Pancreas (tissue), 10 donors: ENCODE measurements around the gene SIAH3. TPM values are rescaled to one million over a fixed set of nuclear protein-coding genes. Genes with fewer than 3 reads are reported as not detected.
"Not testable (repeated sequence)": the region's sequence is repeated elsewhere in the genome, so short reads cannot be mapped to it uniquely, and the experiment has no call there.

Source experiments
- ATAC-seq, 4 donors: fragments of 200-7000 bp; cut with Tn5 transposase; one replicate each; pipeline versions ENCODE4 v1.8.0 to v1.9.1; 2020; ENCODE audit warnings: mild to moderate bottlenecking in 4 of 4, moderate library complexity in 4 of 4
- DNase-seq, 6 donors: peaks; one replicate each; pipeline ENCODE4 v3.0.0-alpha.2; 2020
- FAIRE-seq: peaks from 2 replicates; lab custom pipeline; 2012; peaks lifted over from hg19 to GRCh38; lab: Jason Lieb, UNC
- H3K27ac ChIP-seq, 4 donors: fragments of 200-600 bp; sonication (generic); 1 replicate in 3 of 4; 2 replicates in 1 of 4; pipeline versions ENCODE4 v1.5.0 to v1.8.0; 2020
- H3K27me3 ChIP-seq, 4 donors: fragments of 200-600 bp; one replicate each; pipeline ENCODE4 v1.8.0; 2021
- H3K36me3 ChIP-seq, 3 donors: fragments of 200-600 bp; sonication (generic) in 1 of 3; one replicate each; pipeline versions ENCODE4 v1.5.0 to v1.8.0; 2020 to 2021
- H3K4me1 ChIP-seq, 3 donors: fragments of 200-600 bp; one replicate each; pipeline ENCODE4 v1.8.0; 2021
- H3K4me3 ChIP-seq, 4 donors: fragments of 200-600 bp; sonication (generic) in 2 of 4; one replicate each; pipeline versions ENCODE4 v1.5.0 to v1.8.0; 2020 to 2021
- H3K9me3 ChIP-seq, 4 donors: fragments of 200-600 bp; one replicate each; pipeline ENCODE4 v1.8.0; 2021
- CTCF ChIP-seq, 4 donors: fragments of 200-600 bp; sonication (generic) in 3 of 4; IDR thresholded peaks; one replicate each; pipeline versions ENCODE4 v1.5.0 to v1.8.0; 2021; ENCODE audit warnings: antibody characterized with exemption in 4 of 4
- WGBS, 2 donors: extraction: QIAGEN DNeasy Blood & Tissue Kit; methylation state at CpG; one replicate each; pipeline ENCODE4 v1.1.7; 2013; 5-methylcytosine and 5-hydroxymethylcytosine counted together
- intact Hi-C, 3 donors: fragments of 100-400 bp; cut with DNase I; formaldehyde crosslinking; loops; one replicate each; pipeline versions ENCODE4 v1.11.1 to v1.14.2; 2022
- polyA plus RNA-seq, 2 donors: library from polyadenylated mRNA; stranded (reverse); fragments of 200-250 nt; gene quantifications; one replicate each; pipeline ENCODE4 v1.2.3, GENCODE V29; 2013
- total RNA-seq, 6 donors: library from RNA; stranded (reverse); fragmentation: NEBNext Ultra II Directional in 4 of 6; extraction: Animal tissue kit (Norgen Biotek cat#: 25700) in 4 of 6; gene quantifications; one replicate each; pipeline versions ENCODE4 v1.2.1 to v1.2.4, GENCODE V29; 2021 to 2023
- donor health status: healthy with polysubstance abuse.
- donor health status: DM: no; HTN: no; CAD: no; lungs with moderate emphysema.
- donor health status: DM: no; HTN: no; CAD: no.
- donor health status: control.
- donor health status: control.
- donor health status: Bipolar disorder and iron deficiency.
- donor health status: DM: yes; HTN: yes; CAD: no.
- donor health status: DM: no; HTN: no; CAD: no.
- donor health status: DM: no; HTN: no; CAD: no.
- donor health status: DM: yes; HTN: yes; CAD: no.

The SIAH3 gene
- total and polyA plus RNA-seq, 8 donors: 0.03 TPM; not detected in 7

GRCh38 chr13:45770886-45771285, 80.7 kb downstream of the SIAH3 start:
- no peak for FAIRE-seq

DNA sequence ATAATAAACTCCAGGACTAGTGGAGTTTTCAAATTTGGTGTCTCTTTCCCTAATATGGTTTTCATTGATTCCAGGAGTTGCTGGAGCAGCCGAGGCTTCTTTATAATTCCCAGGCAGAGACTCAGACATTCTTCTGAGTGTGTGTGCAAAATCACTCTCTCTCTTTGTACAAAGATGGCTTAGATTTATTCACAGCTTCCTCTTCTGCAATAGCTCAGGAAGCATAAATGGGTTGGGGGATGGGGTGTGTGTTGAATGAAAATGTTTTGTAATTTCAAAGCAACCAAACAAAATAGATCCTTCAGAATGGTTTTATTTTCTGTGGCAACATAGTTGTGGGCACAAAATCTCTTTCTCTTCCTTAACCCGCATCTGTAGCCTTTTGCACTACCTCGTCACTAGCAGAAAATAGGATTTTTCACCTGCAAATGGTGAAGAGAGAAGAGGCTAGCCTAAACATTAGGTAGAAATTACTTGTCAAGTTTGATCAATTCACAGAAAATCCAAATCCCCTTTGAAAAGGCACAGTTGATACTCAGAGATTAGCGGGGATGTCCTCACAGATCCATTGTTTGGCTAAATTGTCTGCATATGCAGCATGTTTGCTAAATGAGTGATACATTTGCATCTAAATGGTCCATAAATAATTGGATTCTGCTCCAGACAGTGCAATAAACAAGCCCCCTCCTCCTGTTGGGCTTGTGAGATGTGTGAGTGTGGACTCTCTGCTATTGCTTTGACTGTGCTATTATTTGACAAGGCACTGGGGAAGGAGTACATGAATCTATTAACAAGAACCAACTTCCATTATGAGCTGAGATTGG, 82.7 kb downstream of the SIAH3 start:
- WGBS, 2 donors: 70 to 83% methylated on average over 4 of the region's 4 CpGs
- Histone ChIP-seq H3K9me3 (no peaks in the 10 kb centered on the region), H3K27ac (no peak overlapping the region), H3K4me1 (no peaks in the 10 kb centered on the region), H3K36me3 (no peaks in the 10 kb centered on the region), H3K4me3 (no peak overlapping the region), H3K27me3 (no peaks in the 10 kb centered on the region)
- ATAC-seq: no peak
- FAIRE-seq: no peak
- no peak for DNase-seq
- intact Hi-C loops: no loop called here
- TF ChIP-seq CTCF (IDR thresholded peaks at IDR 0.05): no peak

More at GRCh38 chr13:45770886-45771285, 80.7 kb downstream of the SIAH3 start:
- Histone ChIP-seq H3K4me1 (no peaks in the 10 kb centered on the region), H3K9me3 (no peaks in the 10 kb centered on the region), H3K36me3 (no peaks in the 10 kb centered on the region), H3K27me3 (no peaks in the 10 kb centered on the region), H3K27ac (no peak overlapping the region), H3K4me3 (no peak overlapping the region)
- intact Hi-C loops: no loop called here
- no peak for DNase-seq
- TF ChIP-seq CTCF (IDR thresholded peaks at IDR 0.05): no peak
- ATAC-seq: no peak
- 77 to 83% methylated on average over 2 of the region's 2 CpGs for WGBS, 2 donors

- intact Hi-C loops: no loop called here
- Histone ChIP-seq H3K9me3 (no peaks in the 10 kb centered on the region), H3K36me3 (no peaks in the 10 kb centered on the region), H3K27ac (no peak overlapping the region), H3K4me3 (no peak overlapping the region), H3K4me1 (no peaks in the 10 kb centered on the region), H3K27me3 (no peaks in the 10 kb centered on the region)
- 70 to 79% methylated on average over 4 of the region's 4 CpGs for WGBS, 2 donors
- no peak for FAIRE-seq
- TF ChIP-seq CTCF (IDR thresholded peaks at IDR 0.05): no peak
- DNase-seq: no peak
- no peak for ATAC-seq
Measured at GRCh38 chr13:45765464-45765863, 86.1 kb downstream of the SIAH3 start.

DNA sequence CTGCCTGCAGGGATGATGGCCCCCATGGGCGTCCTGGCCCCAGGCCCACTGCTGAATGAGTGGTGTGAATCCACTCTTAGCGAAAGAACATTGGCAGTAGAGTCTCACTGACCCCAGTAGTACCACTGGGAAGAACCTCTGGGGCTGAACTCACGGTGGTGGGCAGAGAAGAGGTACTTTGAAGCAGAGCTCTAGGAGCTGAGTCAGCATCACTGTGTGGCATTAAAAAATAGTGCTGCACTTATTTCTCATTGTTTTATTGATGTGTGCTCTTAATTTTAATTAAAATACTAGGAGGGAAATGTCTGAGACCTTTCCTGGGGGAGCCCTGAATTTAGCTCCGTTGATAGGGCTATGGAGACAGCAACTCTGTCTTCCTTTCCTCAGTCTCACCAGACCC, 88.1 kb downstream of the SIAH3 start:
- no peak for TF ChIP-seq CTCF (IDR thresholded peaks at IDR 0.05)
- no peak for ATAC-seq
- no peaks in the 10 kb centered on the region for H3K4me1 ChIP-seq
- no peak overlapping the region for H3K4me3 ChIP-seq
- no peak overlapping the region for H3K27ac ChIP-seq
- DNase-seq: no peak
- no peaks in the 10 kb centered on the region for H3K9me3 ChIP-seq
- no peaks in the 10 kb centered on the region for H3K36me3 ChIP-seq
- H3K27me3 ChIP-seq: no peaks in the 10 kb centered on the region
- WGBS, 2 donors: 68 to 82% methylated on average over 4 of the region's 4 CpGs
- intact Hi-C loops: no loop called here
- no peak for FAIRE-seq

GRCh38 chr13:45757589-45757988, 94.0 kb downstream of the SIAH3 start:
- H3K4me3 ChIP-seq, DNase-seq, H3K4me1 ChIP-seq, FAIRE-seq, H3K27me3 ChIP-seq, H3K36me3 ChIP-seq, H3K27ac ChIP-seq, ATAC-seq, intact Hi-C loops, H3K9me3 ChIP-seq: not testable (repeated sequence)
- WGBS, 2 donors: 62% methylated on average over 3 of the region's 3 CpGs

DNA sequence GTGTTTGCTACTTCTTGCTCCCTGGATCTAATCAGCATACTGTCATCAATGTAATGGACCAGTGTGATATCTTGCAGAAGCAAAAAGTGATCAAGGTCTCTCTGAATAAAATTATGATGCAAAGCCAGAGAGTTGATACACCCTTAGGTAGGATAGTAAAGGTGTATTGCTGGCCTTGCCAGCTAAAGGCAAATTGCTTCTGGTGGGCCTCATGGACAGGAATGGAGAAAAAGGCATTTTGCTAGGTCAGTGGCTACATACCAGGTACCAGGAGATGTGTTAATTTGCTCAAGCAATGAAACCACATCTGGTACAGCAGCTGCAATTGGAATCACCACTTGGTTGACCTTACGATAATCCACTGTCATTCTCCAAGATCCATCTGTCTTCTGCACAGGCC, 95.1 kb downstream of the SIAH3 start:
- H3K27me3 ChIP-seq, H3K9me3 ChIP-seq, H3K27ac ChIP-seq, FAIRE-seq, H3K4me1 ChIP-seq, H3K36me3 ChIP-seq, DNase-seq, H3K4me3 ChIP-seq, intact Hi-C loops, ATAC-seq: not testable (repeated sequence)
- 83 to 93% methylated on average over 1 of the region's 1 CpG for WGBS, 2 donors
